ENCODE data around the gene SKP1. TPM values are rescaled to one million over a fixed set of nuclear protein-coding genes. Genes with fewer than 3 reads are reported as not detected.
"Not testable (repeated sequence)": the region's sequence is repeated elsewhere in the genome, so short reads cannot be mapped to it uniquely, and the experiment has no call there.

Gene SKP1
- total RNA-seq, 2 donors from 2014 or later, result 287 to 360 TPM

DNA sequence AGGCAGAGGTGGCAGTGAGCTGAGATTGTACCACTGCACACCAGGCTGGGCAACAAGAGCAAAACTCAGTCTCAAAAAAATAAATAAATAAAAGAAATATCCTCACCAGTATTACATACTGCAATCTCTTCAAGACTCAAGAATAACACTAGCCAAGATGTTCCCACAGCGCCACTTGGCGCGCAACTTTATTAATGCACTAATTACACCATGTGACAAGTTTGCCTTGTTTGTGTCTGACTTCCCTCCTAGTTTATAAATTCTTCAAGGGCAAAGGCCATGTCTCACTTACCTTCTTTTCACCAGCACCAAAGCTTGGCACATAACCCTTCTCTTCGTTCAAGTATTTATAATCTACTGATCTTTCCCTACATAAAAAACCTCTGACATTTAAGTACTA, 4.8 kb downstream of the SKP1 start:
- Histone ChIP-seq H3K27ac (no peak overlapping the region), H3K27me3 (no peaks in the 10 kb centered on the region), H3K36me3 (peaks cover 37% of the 10 kb centered on the region), H3K9me3 (no peaks in the 10 kb centered on the region), H3K4me1 (peaks cover 0 to 52% of the 10 kb centered on the region in 2 donors), H3K4me3 (no peak overlapping the region)
- TF ChIP-seq, protein P1, sequence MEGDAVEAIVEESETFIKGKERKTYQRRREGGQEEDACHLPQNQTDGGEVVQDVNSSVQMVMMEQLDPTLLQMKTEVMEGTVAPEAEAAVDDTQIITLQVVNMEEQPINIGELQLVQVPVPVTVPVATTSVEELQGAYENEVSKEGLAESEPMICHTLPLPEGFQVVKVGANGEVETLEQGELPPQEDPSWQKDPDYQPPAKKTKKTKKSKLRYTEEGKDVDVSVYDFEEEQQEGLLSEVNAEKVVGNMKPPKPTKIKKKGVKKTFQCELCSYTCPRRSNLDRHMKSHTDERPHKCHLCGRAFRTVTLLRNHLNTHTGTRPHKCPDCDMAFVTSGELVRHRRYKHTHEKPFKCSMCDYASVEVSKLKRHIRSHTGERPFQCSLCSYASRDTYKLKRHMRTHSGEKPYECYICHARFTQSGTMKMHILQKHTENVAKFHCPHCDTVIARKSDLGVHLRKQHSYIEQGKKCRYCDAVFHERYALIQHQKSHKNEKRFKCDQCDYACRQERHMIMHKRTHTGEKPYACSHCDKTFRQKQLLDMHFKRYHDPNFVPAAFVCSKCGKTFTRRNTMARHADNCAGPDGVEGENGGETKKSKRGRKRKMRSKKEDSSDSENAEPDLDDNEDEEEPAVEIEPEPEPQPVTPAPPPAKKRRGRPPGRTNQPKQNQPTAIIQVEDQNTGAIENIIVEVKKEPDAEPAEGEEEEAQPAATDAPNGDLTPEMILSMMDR (IDR thresholded peaks at IDR 0.05), result no peak
- no peak for DNase-seq (ENCODE audit: low spot score)

DNA sequence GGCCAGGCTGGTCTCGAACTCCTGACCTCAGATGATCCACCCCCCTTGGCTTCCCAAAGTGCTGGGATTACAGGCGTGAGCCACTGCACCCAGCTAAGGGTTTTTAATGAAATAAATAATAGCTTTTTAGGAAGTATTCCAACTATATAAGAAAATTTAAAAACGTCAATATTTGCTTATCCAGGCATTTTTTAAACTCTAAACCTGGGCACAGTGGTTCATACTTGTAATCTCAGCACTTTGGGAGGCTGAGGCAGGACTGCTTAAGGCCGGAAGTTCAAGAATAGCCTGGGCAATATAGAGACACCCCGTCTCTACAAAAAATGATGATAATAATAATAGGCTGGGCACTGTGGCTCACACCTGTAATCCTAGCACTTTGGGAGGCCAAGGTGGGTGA, 14.2 kb downstream of the SKP1 start:
- no peak overlapping the region for H3K27ac ChIP-seq
- no peaks in the 10 kb centered on the region for H3K4me1 ChIP-seq
- peaks cover 80% of the 10 kb centered on the region for H3K36me3 ChIP-seq
- H3K9me3 ChIP-seq, result no peaks in the 10 kb centered on the region
- TF ChIP-seq, protein P1 (IDR thresholded peaks at IDR 0.05), result no peak
- DNase-seq (ENCODE audit: low spot score), result no peak
- no peaks in the 10 kb centered on the region for H3K27me3 ChIP-seq
- no peak overlapping the region for H3K4me3 ChIP-seq

DNA sequence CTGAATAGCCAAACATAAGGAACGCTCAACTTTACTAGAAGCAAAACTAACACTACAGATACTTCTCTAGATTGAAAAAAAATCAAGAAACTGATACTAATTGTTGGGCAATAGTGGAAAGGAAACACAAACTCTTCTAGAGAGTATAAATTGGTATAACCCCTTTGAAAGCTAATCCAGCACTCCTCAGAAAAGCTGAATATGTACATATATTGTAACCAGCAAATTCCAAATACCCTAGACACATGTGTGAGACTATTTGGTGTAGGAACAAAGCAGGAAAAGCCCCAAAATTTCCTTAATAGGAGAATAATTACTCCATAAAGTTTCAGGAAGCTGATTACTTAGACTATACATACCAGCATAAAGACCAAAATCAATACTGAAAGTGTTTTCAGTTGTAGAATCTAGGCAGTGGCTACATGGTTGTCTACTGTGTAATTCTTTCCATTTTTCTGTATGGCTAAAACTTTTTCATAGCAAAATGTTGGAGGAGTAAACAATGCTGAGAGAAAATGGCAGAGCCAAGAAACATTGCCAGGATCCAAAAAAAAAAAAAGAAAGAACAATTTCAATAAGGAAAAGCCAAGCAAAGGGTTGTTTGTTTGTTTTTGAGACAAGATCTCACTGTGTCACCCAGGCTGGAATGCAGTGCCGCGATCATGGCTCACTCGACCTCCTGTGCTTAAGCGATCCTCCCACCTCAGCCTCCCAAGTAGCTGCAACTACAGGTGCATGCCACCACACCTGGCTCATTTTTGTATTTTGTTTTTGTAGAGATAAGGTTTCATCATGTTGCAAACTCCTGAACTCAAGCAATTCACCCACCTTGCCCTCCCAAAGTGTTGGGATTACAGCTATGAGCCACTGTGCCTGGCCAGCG, 15.0 kb downstream of the SKP1 start:
- TF ChIP-seq, protein P1 (IDR thresholded peaks at IDR 0.05), result no peak
- Histone ChIP-seq H3K4me3 (no peak overlapping the region), H3K27me3 (no peaks in the 10 kb centered on the region), H3K36me3 (peaks cover 76% of the 10 kb centered on the region), H3K9me3 (no peaks in the 10 kb centered on the region), H3K27ac (no peak overlapping the region), H3K4me1 (no peaks in the 10 kb centered on the region)
- no peak for DNase-seq (ENCODE audit: low spot score)

DNA sequence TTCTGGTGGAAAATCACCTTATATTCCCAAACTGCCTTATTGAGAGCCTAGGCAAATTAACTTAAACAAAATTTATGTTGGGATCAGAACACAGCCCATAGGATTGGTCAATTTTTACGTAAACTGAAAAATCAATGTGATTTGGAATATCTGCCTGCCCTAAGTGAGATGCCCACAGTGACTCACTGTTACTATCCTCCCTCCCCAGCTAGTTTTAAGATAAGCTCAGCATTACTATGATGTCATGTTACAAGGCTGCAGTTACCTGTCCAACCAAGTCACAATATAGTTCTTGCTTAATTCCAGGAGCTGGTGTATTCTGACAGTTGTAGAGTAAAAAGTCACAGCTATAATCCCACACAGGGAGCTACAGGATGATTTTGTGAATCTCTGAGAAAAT, 23.1 kb downstream of the SKP1 start:
- no peaks in the 10 kb centered on the region for H3K9me3 ChIP-seq
- TF ChIP-seq, protein P1 (IDR thresholded peaks at IDR 0.05), result no peak
- H3K27me3 ChIP-seq, result no peaks in the 10 kb centered on the region
- no peak overlapping the region for H3K4me3 ChIP-seq
- no peak overlapping the region for H3K27ac ChIP-seq
- no peak for DNase-seq (ENCODE audit: low spot score)
- peaks cover 0 to 27% of the 10 kb centered on the region in 2 donors for H3K4me1 ChIP-seq
- peaks cover 82% of the 10 kb centered on the region for H3K36me3 ChIP-seq

DNA sequence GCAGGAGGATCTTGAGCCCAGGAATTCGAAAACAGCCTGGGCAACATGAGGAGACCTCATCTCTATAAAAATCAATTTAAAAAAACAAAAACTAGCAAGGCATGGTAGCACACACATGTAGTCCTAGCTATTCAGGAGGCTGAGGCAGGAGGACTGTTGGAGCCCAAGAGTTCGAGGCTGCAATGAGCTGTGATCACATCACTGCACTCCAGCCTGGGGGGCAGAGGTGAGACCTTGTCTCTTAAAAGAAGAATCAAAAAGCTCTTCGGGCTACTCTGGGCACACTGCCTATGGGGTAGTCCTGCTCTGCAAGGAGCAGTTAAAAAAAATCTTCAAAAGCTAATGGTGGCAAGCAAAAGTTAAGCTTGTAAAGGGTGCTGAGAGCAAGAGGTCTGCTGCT, 23.5 kb downstream of the SKP1 start:
- DNase-seq (ENCODE audit: low spot score), result peak; percentile 34
- peaks cover 0 to 27% of the 10 kb centered on the region in 2 donors for H3K4me1 ChIP-seq
- H3K9me3 ChIP-seq, result no peaks in the 10 kb centered on the region
- no peaks in the 10 kb centered on the region for H3K27me3 ChIP-seq
- no peak overlapping the region for H3K4me3 ChIP-seq
- TF ChIP-seq, protein P1 (IDR thresholded peaks at IDR 0.05), result no peak
- H3K36me3 ChIP-seq, result peaks cover 82% of the 10 kb centered on the region
- no peak overlapping the region for H3K27ac ChIP-seq

DNA sequence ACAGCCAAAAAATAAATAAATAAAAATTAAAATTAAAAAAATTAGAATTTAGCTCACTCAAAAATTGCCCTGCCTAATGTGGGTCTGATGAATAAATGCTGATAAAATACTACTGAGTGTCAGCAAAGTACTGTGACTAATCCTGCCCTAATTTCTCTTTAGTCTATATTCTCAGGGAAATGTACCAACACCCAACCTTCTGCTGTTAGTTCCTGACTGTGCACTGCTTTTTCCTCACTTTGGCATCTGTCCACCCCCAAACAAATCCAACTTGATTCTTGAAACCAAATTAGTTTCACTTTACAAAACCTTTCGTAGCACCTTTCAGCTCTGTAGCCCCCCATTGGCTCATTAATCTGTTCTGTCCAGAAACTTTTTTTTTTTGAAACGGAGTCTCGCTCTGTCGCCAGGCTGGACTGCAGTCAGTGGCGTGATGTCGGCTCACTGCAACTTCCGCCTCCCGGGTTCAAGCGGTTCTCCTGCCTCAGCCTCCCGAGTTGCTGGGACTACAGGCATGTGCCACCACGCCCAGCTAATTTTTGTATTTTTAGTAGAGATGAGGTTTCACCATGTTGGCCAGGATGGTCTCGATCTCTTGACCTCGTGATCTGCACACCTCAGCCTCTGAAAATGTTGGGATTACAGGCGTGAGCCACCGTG, 24.4 kb downstream of the SKP1 start:
- not testable (repeated sequence) for DNase-seq (ENCODE audit: low spot score)
- H3K36me3 ChIP-seq, result peaks cover 76% of the 10 kb centered on the region

More for the DNA sequence above, 24.4 kb downstream of the SKP1 start:
- not testable (repeated sequence) for H3K9me3 ChIP-seq, H3K27ac ChIP-seq, H3K4me3 ChIP-seq, H3K27me3 ChIP-seq
- H3K4me1 ChIP-seq, result peaks cover 0 to 27% of the 10 kb centered on the region in 2 donors
